Activated naive CD8-positive, alpha-beta T cell treated with anti-CD3 and anti-CD28 coated beads, Interleukin-2, amount 50 U/mL, for 16 hours (primary cell): ENCODE data around the gene MAP4K3.
"Not testable (repeated sequence)": the region's sequence is repeated elsewhere in the genome, so short reads cannot be mapped to it uniquely, and the experiment has no call there.

Experiments
- DNase-seq: peaks from one replicate; pipeline ENCODE4 v3.0.0-alpha.2; 2020; ENCODE audit warnings: low read depth, low spot score

The MAP4K3 gene

DNA sequence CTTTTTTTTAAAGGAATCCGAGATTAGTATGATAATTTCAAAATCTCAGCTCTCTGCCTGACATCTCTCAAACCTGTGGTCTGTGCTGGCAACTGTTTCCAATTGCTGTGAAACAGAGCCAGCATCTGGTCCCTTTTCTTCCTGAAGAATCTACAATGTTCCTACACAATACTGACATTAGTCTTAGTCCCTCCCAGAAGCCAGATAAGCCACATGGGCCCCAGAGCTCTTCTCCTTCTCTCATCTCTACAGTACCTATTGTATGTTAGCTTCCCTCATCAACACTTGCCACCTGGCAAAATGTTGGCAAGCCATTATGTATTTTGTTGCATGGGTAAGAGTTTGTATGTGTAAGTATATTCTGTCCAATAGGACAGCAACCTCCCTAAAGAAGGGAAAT lies 130.5 kb downstream of the MAP4K3 start:
- DNase-seq: no peak

DNA sequence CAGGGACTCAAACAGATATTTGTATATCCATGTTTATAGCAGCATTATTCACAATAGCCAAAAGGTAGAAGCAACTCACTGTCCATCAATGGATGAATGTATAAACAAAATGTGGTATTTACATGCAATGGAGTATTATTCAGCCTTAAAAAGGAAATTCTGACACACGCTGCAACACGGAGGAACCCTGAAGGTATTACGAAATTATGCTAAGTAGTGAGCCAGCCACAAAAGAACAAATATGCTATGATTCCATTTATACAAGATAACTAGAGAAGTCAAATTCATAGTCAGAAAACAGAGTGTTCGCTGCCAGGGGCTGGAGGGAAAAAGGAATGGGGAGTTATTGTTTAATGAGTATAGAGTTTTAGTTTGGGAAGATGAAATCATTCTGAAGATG lies 132.4 kb downstream of the MAP4K3 start:
- no peak for DNase-seq

DNA sequence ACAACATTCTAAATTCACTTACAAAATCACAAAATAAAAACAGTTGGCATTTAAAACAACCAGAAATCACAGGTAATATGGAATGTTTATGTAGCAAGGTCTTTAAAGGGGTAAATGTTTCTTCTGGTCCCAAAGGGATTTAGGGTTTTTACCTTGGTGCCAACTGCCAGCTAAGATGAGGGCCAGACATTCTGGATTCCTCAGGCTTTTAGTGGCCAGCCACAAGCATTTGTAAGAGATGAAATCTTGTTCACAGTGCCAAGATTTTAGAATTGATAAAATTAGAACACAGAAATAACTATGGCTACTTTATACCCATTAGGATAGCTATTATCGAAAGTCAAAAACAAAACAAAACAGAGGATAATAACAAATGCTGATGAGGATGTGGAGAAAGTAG lies 132.9 kb downstream of the MAP4K3 start:
- DNase-seq: no peak

DNA sequence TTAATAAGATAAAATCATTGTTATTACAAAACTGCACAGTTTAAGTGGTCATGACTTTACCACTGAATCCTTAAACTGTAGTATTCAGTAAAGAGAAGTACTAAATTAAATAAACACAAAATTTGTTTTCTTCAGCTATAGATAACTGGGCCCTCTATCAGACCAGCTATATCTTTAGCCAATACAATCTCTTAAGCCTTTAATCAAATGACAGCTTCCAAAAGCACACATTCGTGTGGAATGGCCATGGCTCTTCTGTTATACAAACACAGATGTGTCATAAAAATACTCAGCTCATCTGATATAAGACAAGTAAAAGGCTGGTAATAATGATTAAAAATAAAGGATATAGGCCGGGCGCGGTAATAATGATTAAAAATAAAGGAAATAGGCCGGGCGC lies 135.7 kb downstream of the MAP4K3 start:
- DNase-seq: no peak

DNA sequence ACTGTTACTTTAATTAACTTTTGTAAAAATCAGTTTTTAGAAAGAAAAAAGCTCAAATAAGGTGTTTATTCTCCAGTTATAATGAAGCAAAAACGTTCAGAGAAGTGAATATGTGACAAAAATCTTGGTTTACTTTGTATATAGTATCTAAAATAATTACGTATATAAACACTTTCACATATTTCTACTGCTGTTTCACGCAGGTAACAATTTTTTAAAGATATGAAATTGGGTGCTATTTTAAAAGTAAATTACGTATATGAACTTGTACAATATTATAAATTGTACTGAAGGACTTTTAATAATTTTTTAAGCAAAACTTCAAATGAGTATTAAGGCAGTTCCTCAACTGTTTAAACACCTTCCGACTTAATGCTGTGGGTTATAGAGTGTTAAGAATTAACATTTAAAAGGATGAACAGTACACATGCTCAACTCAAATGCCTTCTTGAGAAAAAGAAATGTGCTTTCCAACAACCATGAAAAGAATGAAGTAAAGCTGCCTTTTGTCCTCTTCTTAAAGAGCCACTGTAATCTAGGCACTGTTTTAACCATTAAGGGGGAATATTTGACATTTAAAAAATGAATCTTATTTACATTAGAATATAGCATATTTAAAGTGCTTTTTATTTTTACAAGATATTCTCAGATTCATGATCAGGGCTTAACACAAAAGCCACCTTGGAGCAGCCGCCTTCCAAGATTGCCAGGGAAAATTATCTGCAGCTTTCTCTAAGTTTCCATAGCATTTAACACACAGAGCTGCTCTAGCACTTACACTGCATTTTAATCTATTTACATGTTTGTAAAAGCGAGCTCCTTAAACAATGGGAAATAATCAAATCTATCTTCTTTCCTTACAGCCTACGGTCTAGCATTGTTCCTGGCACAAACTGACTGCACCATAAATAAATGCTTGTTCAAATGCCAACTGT lies 136.8 kb downstream of the MAP4K3 start:
- no peak for DNase-seq

DNA sequence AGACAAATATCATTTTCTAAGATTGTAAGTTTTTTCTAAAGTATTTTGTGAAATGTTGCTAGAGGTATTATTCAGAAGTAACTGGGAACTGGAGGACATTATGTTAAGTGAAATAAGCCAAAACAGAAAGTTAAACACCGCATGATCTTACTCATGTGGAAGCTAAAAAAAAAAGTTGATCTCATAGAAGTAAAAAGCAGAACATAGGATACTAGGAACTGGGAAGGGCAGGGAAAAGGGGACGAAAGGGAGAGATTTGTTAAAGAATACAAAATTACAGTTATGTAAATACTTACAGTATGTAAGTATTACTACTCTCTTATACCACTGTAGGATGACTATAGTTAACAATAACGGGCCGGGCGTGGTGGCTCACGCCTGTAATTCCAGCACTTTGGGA lies 146.7 kb downstream of the MAP4K3 start:
- DNase-seq: no peak

DNA sequence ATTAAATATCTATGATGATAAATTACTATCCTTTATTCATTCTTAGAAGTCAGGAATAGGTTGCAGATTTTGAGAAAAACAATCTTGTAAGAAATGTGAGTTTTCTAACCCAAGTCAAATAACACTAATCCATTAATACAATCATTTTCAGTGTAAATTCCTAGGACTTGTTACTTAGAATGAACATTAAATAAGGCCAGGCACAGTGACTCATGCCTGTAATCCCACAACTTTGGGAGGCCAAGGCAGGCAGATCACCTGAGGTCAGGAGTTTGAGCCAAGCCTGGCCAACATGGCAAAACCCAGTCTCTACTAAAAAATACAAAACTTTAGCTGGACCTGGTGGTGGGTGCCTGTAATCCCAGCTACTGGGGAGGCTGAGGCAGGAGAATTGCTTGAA lies 147.5 kb downstream of the MAP4K3 start:
- no peak for DNase-seq

DNA sequence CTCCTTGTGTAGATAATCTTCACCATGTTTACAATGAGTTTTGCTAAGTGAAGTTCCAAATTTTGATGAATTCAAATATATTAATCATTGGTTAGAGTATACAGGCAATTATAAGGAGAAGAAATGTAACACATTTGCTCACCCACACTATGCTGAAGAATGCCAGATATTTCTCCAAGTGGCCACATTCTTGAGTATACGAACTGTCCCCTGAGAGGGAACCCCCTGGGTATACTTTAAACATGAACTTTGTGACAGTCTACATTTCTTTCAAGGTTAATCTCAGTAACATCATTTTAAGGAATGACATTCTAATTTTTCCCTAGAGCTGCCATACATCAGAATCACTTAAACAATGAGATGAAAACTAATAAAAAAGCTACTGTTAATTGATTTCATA lies 153.5 kb downstream of the MAP4K3 start:
- DNase-seq: no peak

DNA sequence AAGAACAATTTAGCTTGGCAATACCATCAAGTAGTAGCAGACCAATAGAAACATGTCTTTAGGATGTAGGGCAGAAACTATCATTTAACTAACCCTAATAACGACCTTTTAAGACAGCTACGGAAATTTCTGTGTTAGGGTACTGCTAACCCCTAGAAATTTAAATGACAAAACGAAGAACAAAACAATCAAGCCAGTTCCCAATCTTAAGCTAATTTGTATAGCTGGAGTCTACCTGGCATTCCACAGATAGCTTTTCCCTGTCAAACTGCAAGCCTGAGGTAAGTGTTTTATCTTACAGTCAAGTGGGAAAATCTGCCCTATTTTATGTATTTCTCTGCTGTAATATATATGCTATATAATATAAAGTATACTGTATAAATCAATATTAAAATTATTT lies 155.7 kb downstream of the MAP4K3 start:
- DNase-seq: no peak

DNA sequence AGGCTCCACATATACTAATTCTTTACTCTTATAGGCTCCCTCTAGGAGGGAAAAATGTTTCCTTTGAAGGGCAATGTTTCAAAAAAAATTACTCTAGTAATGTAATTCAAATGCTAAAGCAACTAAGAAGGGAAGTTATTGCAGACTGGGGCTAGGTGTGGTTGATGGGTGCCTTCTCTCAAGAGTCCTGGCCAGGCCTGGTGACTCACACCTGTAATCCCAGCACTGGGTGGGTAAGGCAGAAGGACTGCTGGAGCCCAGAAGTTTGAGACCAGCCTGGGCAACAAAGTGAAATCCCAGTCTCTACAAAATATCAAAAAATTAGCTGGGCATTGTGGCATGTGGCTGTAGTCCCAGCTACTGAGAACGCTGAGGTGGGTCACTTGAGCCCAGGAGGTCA lies 162.1 kb downstream of the MAP4K3 start:
- no peak for DNase-seq

DNA sequence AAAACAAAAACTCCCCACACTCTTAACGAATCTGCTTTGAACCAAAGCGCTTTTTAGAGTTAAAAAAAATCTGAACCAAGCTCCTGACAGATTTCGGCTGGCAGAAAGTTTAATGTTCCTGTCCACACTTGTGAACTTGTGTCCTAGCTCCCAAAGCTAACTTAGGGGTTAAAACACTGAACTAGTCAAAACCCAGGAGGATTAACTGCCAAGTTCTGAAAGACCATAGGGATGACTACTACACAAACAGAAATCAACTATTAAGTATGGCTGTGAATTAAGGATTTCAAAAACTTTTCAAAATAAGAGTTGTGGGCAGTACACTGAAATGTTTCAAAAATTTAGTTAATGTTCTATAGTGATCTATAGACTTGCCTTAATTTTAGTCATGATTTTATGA lies 167.1 kb downstream of the MAP4K3 start:
- no peak for DNase-seq

DNA sequence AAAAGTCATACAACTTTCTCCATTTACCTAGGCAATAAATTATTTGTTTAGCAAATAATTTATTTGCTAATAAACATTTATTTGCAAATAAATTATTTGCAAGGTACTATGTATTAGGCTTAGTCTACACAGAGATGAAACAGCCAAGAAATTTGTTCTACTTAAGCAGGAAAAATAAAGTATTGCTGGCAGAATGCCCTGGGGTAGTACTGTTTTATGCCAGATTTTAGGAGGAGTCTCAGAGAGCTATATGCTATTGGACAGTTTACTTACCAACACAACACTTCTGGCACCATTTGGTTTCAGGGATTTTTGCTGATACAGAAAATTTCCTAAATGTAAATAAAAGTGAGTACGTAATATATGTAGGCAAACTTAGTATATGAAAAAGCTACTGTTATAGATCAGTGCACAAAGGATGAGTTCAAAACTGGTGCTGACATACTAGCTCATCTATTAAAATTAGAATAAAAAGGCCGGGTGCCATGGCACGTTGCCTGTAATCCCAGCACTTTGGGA lies 170.1 kb downstream of the MAP4K3 start:
- DNase-seq: no peak

DNA sequence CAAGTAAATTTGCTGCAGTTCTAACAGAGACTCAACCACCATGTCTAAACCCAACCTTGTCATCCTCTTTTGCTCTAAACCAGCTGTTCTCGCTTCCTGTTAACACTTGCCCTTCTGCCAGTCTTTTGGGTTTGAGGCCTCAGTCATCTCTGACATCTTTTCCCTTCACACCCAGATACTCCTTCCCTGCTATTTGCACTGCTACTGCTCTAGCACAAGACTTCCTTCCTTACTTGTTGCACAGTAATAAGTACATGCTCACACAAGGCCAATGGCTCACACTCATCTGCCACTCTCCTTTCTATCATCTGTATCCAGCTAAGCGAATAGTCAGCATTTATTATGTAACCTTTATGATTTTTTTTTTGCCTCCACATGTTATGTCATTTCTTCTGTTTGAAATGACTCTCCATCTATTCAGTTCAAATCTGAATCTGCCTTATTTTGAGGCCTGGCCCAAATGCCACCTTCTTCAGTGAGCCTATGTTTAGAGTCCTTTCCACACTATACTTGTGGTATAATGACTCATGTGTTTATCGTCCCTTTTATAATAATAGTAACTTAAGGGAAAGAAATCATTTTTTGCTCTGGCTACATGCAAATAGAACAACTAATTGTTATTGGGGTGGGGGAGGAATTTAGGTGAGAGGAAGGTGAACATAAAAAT lies 170.8 kb downstream of the MAP4K3 start:
- no peak for DNase-seq

DNA sequence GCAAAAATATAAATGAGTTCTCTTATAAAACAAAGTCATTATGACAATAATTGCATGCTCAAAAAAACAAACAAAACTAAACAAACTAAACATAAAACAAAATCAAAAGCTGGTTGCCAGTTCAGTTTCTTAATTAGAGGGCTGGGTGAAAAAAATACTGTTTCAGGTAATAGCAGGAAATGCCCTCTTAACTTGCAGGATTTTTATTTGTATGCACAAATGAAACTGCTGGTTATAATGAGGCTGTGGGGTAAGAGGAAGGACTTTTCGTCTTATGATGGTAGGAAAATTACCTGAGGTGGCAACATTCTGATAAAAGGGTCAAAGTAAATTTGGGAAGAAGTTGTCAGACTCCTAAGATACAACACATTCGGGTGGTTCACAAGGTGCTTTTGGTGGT lies 171.8 kb downstream of the MAP4K3 start:
- no peak for DNase-seq

DNA sequence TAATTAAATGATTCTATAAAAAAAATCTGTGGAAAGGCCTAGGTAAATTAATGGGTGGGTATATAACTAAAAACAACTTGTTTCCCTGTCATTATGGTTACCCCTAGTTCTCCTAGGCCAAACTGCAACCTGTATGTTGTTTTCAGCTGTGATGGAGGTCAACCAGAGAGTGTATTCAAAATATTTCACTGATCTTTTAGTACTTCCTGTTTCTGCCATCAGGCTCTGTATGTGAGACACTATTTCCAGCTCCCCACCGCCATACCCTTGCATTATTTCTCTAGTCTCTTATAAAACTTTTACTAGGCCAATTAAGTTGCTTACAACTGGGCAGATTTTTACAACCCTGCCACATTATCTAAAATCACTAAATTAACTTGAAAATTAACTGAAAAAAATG lies 172.4 kb downstream of the MAP4K3 start:
- DNase-seq: no peak

DNA sequence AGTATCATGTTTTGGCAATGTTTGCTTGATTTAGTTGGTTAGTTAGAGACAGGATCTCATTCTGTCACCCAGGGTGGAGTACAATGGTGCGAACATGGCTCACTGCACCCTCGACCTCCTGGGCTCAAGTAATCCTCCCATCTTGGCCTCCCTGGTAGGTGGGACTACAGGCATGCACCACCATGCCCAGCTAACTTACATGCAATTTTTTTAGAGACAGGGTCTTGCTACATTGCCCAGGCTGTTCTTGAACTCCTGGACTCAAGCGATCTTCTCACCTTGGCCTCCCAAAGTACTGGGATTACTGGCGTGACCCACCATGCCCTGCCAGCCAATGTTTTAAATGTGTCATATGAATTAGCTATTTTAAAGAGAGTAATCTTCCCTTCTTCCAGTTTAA lies 177.0 kb downstream of the MAP4K3 start:
- DNase-seq: no peak

DNA sequence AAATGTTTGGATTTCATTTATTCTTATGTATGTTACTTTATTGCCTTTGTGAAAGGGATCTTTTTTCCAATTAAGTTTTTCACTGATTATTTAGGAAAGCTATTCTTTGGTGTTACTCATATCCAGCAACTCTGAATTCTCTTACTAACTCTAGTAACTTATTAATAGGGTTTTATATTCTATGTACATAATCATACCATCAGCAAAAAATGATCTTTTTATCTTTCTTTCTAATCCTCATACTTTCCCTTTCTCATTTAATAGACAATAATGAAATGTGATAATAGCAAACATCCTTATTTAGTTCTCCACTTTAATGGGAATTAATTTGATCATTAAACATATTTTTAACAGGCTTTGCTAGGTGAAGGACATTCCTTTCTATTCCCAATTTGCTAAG lies 181.0 kb downstream of the MAP4K3 start:
- no peak for DNase-seq

DNA sequence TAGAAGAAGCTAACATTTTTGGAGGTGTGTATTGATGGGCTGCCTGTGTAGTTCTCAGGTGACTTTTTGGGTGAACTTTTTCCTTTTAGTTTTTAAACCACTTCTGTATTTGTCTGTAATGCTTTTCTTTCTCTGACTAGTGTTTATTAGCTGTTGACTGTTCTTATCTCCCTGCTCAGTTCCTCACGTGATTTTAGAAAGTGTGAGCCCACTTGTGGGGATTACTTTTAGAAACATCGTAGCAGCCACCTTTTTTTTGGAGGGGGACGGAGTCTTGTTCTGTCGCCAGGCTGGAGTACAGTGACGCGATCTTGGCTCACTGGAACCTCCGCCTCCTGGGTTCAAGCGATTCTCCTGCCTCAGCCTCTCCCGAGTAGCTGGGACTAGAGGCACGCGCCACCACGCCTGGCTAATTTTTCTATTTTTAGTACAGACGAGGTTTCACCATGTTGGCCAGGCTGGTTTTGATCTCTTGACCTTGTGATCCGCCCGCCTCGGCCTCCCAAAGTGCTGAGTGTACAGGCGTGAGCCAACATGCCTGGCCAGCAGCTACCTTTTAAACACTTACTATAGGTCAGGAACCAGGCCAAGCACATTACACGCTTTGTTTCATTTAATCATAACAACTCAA lies 184.1 kb downstream of the MAP4K3 start:
- DNase-seq: no peak

DNA sequence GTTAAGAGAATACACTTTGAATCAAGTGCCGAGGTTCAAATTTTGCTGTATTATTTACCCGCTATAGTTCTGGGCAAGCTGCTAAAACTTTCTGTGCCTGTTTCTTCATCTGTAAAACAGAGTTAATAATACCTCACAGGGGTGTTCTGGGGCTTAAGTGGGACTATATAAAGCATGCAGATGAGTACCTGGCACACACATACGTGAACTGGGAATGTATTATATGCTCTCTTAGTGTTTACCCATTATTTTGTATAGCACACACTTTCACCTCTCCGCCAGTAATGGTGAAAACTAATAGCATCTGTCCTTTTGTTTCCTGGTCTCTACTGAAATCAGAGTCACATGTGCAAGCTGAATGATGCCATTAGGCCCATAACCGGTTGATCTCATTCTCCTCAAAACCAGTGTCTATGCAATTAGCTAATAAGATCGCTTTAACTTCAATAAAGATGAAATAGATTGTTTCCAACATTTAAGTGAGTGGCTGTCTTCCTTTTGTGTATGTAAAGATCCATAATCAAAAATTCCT lies 189.5 kb downstream of the MAP4K3 start:
- no peak for DNase-seq

DNA sequence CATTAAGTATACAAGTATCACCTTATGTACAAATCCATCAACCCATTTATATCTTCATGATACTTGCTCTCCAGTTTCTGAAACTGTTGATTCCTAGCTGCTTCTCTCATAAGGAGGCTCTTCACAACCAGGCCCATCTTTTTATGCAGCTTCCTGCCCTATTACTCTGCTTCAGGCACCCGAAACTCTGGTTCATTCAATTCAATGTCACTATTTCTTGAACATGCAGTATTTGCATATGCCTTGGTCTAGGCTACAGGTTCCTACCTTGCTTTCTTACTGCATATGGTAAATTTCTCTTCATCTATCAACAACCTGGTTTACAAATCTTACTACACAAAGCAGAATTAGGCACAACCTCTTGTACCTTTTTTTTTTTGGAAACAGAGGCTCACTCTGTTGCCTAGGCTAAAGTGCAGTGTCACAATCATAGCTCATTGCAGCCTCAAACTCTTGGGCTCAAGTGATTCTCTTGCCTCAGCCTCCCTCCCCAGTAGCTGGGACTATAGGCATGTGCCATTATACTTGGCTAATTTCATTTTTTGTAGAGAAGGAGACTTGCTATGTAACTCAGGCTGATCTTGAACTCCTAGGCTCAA lies 190.6 kb downstream of the MAP4K3 start:
- no peak for DNase-seq

DNA sequence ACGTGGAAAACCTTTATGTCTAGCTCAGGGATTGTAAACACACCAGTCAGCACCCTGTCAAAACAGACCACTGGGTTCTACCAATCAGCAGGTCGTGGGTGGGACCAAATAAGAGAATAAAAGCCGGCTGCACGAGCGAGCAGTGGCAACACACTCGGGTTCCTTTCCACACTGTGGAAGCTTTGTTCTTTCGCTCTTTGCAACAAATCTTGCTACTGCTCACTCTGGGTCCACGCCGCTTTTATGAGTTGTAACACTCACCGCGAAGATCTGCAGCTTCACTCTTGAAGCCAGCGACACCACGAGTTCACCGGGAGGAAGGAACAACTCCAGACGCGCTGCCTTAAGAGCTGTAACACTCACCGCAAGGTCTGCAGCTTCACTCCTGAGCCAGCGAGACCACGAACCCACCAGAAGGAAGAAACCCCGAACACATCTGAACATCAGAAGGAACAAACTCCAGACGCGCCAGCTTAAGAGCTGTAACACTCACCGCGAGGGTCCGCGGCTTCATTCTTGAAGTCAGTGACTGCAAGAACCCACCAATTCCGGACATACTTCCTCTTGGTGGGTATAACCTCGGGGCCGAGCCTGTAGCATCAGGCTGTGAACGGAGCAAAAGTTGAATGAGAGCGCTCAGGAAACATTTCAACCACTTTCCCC lies 192.0 kb downstream of the MAP4K3 start:
- not testable (repeated sequence) for DNase-seq
